ENCODE measurements around the gene OAS2. TPM values are rescaled to one million over a fixed set of nuclear protein-coding genes. Genes with fewer than 3 reads are reported as not detected.

The OAS2 gene
- total and polyA plus RNA-seq, 10 donors = 21.0 to 71.4 (median 43.3) TPM

DNA sequence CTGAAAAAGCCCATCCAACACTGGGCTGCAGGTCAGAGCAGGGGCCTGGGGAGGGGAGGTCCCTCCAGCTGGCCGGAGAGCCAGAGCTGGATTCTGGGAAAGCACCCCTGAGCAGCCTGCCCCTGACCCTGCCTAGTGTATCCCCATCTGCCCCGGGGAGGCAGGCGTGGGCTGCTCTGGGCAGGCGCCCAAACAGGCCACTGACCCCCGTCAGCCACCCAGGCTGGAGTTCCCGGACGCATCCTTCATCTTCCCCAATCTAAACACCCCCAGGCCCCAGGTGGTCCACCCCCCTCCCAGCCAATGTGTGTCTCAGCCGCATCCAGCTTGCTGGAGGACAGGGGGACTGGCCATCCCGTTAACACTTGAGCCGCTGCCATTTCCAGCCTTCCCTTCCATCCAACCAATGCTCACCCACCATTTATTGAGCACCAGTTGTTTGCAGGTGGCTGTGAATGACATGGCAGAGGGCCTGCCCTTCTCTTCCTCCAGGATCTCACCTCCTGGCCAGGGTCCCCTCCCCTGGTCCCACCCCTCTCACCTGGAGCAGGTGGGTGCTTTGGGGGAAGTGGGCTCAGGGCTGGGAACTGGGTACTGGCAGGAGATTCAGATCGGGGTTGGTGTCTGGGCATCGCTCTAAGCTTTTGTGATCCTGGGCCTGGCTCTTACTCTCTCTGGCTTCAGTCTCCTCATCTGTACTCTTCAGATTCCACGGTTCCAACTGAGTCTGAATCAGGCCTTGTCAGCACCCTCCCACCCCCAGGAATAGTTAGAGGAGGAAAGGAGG lies 77.5 kb downstream of the OAS2 start:
- peaks cover 0 to 29% (median 7%) of the 10 kb centered on the region in 7 donors for H3K27me3 ChIP-seq (replicated peaks in 1 of 7)
- WGBS, 5 donors = 67 to 77% (median 72%) methylated on average over 10 to 13 of the region's 13 CpGs
- peaks cover 15 to 99% (median 76%) of the 10 kb centered on the region in 6 donors for H3K4me1 ChIP-seq
- H3K9me3 ChIP-seq = no peaks in the 10 kb centered on the region
- DNase-seq = peak; percentile 78
- intact Hi-C loops (cut with DNase I; ENCODE audit: low total_unique reads) = no loop called here
- H3K36me3 ChIP-seq = peaks cover 0 to 5% (median 0%) of the 10 kb centered on the region in 6 donors
- TF ChIP-seq POLR2AphosphoS5 (IDR thresholded peaks at IDR 0.05) (no peak), POLR2A (IDR thresholded peaks at IDR 0.05) (no peak)
- TF ChIP-seq, protein P1, sequence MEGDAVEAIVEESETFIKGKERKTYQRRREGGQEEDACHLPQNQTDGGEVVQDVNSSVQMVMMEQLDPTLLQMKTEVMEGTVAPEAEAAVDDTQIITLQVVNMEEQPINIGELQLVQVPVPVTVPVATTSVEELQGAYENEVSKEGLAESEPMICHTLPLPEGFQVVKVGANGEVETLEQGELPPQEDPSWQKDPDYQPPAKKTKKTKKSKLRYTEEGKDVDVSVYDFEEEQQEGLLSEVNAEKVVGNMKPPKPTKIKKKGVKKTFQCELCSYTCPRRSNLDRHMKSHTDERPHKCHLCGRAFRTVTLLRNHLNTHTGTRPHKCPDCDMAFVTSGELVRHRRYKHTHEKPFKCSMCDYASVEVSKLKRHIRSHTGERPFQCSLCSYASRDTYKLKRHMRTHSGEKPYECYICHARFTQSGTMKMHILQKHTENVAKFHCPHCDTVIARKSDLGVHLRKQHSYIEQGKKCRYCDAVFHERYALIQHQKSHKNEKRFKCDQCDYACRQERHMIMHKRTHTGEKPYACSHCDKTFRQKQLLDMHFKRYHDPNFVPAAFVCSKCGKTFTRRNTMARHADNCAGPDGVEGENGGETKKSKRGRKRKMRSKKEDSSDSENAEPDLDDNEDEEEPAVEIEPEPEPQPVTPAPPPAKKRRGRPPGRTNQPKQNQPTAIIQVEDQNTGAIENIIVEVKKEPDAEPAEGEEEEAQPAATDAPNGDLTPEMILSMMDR (IDR thresholded peaks at IDR 0.05 in 8 of 11, conservative IDR thresholded peaks at IDR 0.05 in 3 of 11) = no peak
- peak overlapping the region; percentile 74 to 88 (median 82) for H3K27ac ChIP-seq
- H3K4me3 ChIP-seq = peak overlapping the region in 7 of 8 donors; percentile 66 to 91 (median 73)

DNA sequence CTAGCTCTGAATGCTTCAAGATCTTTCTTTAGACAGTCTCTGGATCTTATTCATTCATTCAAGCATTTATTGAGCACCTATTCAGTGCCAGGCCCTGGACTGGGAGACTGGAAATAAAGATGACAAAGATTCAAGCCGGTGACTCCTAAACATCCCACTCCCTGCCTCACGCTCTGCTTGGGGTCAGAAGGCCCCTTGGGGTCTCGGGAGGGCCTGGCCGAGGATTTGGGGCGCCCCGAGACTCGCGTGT lies 78.0 kb downstream of the OAS2 start:
- DNase-seq = no peak
- TF ChIP-seq POLR2AphosphoS5 (IDR thresholded peaks at IDR 0.05) = no peak
- intact Hi-C loops (cut with DNase I; ENCODE audit: low total_unique reads) = no loop called here
- Histone ChIP-seq H3K27me3 (replicated peaks in 1 of 7) (peaks cover 0 to 29% (median 7%) of the 10 kb centered on the region in 7 donors), H3K36me3 (peaks cover 0 to 10% (median 0%) of the 10 kb centered on the region in 6 donors), H3K27ac (peak overlapping the region; percentile 74 to 88 (median 82)), H3K4me1 (peaks cover 20 to 99% (median 78%) of the 10 kb centered on the region in 6 donors), H3K4me3 (peak overlapping the region; percentile 66 to 91 (median 74)), H3K9me3 (no peaks in the 10 kb centered on the region)
- WGBS, 5 donors = 9 to 15% (median 10%) methylated on average over 2 to 8 of the region's 8 CpGs

DNA sequence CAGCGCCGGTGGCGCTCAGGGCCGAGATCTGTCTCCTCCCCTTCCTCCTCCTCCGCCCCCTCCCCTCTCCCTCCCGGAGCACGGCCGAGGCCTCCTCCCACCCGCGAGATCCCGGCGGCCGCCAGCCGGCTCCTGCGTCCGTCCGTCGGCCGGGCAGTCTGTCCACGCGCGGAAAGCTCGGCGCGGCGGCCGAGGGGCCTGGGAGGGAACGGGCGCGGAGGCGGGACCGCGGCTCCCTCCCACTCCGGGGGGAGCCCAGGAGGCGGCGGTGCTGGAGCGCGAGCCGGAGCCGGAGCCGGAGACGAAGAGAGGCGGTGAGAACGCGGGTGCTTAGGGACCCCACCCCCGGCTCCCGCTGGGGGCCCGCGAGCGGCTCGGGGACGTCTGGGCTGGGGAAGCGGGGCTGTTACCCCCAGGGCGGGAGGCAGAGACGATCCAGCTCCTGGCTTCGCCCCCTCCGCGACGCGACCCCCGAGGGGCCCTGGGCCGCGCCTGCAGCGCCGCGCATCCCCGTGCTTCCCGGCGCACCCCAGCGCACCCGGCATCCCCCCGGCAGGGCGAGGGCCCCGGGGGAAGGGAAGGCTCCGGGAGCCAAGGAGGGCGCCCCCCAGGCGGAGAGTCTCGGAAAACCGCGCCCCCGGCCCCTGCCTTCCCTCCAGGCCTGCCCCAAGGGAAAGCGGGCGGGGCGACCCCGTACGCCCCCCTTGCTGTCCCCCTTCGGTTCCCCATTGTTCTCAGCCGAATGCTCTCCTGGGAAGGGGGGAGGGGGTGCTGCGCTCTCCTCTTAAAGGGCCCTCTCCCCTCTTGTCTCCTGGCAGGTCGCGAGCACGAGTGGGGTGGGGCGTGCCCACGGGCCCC lies 78.5 kb downstream of the OAS2 start, which contains the start of gene DTX1:
DTX1 (plus strand) TSS at position 100 of the 858 bp plus-strand sequence. CDS start 1,463 bp downstream, outside the sequence.
- no peaks in the 10 kb centered on the region for H3K9me3 ChIP-seq
- H3K4me1 ChIP-seq = peaks cover 18 to 99% (median 78%) of the 10 kb centered on the region in 6 donors
- DNase-seq = peak; percentile 89
- TF ChIP-seq POLR2A (IDR thresholded peaks at IDR 0.05) (no peak), POLR2AphosphoS5 (IDR thresholded peaks at IDR 0.05) (peak; percentile 32 to 68 (median 49))
- TF ChIP-seq, protein P1 (IDR thresholded peaks at IDR 0.05 in 8 of 11, conservative IDR thresholded peaks at IDR 0.05 in 3 of 11) = peak in 1 of 11 experiments; percentile 19
- 0 to 2% (median 1%) methylated on average over 16 to 94 of the region's 94 CpGs for WGBS, 5 donors
- H3K27me3 ChIP-seq (replicated peaks in 1 of 7) = peaks cover 0 to 29% (median 7%) of the 10 kb centered on the region in 7 donors
- H3K36me3 ChIP-seq = peaks cover 0 to 12% (median 0%) of the 10 kb centered on the region in 6 donors
- intact Hi-C loops (cut with DNase I; ENCODE audit: low total_unique reads) = no loop called here
- H3K4me3 ChIP-seq = peak within 1 kb of the TSS; percentile 66 to 91 (median 74)
- peak within 1 kb of the TSS; percentile 74 to 88 (median 82) for H3K27ac ChIP-seq

DNA sequence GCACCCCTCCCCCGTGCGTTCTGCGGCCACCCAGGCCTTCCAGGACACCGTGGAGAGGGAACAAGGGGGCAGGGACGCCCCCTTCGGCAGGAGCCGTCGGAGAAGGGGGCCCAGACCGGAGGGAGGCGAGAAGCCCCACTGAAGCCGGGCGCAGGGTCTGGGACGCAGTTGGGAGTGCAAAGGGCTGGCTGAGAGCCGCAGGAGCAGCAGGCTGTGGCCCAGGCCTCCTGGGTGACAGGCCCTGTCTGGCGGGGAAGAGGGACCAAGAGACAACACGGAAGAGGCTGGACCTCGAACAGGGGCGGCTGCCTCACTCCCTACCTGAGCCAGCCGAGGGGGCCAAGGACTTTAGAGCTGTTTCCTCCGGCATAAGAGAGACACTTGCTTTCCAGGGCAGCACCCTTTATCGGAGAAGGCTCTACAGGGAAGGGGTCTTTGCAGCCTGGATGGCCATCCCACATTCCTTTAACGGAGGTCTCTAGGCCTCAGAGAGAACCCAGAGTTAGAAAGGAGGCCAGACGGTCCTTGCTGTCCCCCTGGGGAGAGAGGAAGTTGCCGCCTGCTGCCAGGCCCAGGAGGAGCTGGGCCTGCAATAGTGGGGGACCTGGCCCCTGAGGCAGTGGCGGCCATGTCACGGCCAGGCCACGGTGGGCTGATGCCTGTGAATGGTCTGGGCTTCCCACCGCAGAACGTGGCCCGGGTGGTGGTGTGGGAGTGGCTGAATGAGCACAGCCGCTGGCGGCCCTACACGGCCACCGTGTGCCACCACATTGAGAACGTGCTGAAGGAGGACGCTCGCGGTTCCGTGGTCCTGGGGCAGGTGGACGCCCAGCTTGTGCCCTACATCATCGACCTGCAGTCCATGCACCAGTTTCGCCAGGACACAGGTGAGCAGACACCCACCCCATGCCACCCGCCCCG lies 79.5 kb downstream of the OAS2 start:
- Histone ChIP-seq H3K9me3 (no peaks in the 10 kb centered on the region), H3K27ac (peak overlapping the region; percentile 74 to 88 (median 82)), H3K27me3 (replicated peaks in 1 of 7) (peaks cover 0 to 29% (median 7%) of the 10 kb centered on the region in 7 donors), H3K36me3 (peaks cover 0 to 12% (median 0%) of the 10 kb centered on the region in 6 donors), H3K4me3 (peak overlapping the region; percentile 66 to 91 (median 74)), H3K4me1 (peaks cover 20 to 99% (median 77%) of the 10 kb centered on the region in 6 donors)
- TF ChIP-seq POLR2AphosphoS5 (IDR thresholded peaks at IDR 0.05) (peak in 1 of 3 donors; percentile 42), POLR2A (IDR thresholded peaks at IDR 0.05) (no peak)
- intact Hi-C loops (cut with DNase I; ENCODE audit: low total_unique reads) = no loop called here
- peak; percentile 80 for DNase-seq
- WGBS, 5 donors = 61 to 72% (median 64%) methylated on average over 27 to 44 of the region's 44 CpGs
